Measurements from ENCODE around the gene IGLL5.
"Not testable (repeated sequence)": the region's sequence is repeated elsewhere in the genome, so short reads cannot be mapped to it uniquely, and the experiment has no call there.

DNA sequence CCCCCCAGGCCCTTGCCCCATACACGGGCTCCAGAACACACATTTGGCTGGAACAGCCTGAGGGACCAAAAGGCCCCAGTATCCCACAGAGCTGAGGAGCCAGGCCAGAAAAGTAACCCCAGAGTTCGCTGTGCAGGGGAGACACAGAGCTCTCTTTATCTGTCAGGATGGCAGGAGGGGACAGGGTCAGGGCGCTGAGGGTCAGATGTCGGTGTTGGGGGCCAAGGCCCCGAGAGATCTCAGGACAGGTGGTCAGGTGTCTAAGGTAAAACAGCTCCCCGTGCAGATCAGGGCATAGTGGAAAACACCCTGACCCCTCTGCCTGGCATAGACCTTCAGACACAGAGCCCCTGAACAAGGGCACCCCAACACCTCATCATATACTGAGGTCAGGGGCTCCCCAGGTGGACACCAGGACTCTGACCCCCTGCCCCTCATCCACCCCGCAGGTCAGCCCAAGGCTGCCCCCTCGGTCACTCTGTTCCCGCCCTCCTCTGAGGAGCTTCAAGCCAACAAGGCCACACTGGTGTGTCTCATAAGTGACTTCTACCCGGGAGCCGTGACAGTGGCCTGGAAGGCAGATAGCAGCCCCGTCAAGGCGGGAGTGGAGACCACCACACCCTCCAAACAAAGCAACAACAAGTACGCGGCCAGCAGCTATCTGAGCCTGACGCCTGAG is 13.1 kb downstream of the IGLL5 start:
- TF ChIP-seq, protein P1, sequence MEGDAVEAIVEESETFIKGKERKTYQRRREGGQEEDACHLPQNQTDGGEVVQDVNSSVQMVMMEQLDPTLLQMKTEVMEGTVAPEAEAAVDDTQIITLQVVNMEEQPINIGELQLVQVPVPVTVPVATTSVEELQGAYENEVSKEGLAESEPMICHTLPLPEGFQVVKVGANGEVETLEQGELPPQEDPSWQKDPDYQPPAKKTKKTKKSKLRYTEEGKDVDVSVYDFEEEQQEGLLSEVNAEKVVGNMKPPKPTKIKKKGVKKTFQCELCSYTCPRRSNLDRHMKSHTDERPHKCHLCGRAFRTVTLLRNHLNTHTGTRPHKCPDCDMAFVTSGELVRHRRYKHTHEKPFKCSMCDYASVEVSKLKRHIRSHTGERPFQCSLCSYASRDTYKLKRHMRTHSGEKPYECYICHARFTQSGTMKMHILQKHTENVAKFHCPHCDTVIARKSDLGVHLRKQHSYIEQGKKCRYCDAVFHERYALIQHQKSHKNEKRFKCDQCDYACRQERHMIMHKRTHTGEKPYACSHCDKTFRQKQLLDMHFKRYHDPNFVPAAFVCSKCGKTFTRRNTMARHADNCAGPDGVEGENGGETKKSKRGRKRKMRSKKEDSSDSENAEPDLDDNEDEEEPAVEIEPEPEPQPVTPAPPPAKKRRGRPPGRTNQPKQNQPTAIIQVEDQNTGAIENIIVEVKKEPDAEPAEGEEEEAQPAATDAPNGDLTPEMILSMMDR (IDR thresholded peaks at IDR 0.05; ENCODE audit: extremely low read depth in 1 of 2, insufficient read depth in 1 of 2, low read depth in 1 of 2, low read length in 2 of 2): not testable (repeated sequence)
- not testable (repeated sequence) for TF ChIP-seq POLR2A (IDR thresholded peaks at IDR 0.05; ENCODE audit: low read depth, low read length); EZH2 (IDR thresholded peaks at IDR 0.05; ENCODE audit: borderline replicate concordance, low read depth, low read length, severe bottlenecking); POLR2AphosphoS5 (IDR thresholded peaks at IDR 0.05; ENCODE audit: insufficient read depth, low read depth, low read length); JUN (IDR thresholded peaks at IDR 0.05; ENCODE audit: borderline replicate concordance, insufficient read depth, insufficient read length, low read depth); GATA2 (IDR thresholded peaks at IDR 0.05; ENCODE audit: insufficient read depth, insufficient read length, low read depth, low read length); MYC (IDR thresholded peaks at IDR 0.05; ENCODE audit: low read depth, low read length)
- TF ChIP-seq, protein P2, sequence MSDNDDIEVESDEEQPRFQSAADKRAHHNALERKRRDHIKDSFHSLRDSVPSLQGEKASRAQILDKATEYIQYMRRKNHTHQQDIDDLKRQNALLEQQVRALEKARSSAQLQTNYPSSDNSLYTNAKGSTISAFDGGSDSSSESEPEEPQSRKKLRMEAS (IDR thresholded peaks at IDR 0.05; ENCODE audit: insufficient read depth, insufficient read length): not testable (repeated sequence)

Measured in endothelial cell of umbilical vein (primary cell).